Testis (tissue), 3 donors: ENCODE data around the gene NLRP3. TPM values are rescaled to one million over a fixed set of nuclear protein-coding genes. Genes with fewer than 3 reads are reported as not detected.

Source experiments
- DNase-seq: peaks from one replicate; pipeline ENCODE4 v3.0.0-alpha.2; 2019
- H3K27ac ChIP-seq, 2 donors: fragments of 200-600 bp; sonication (generic); one replicate each; pipeline ENCODE4 v1.5.1; 2019
- H3K27me3 ChIP-seq: fragments of 200-600 bp; sonication (generic); one replicate; pipeline ENCODE4 v1.5.1; 2019
- H3K36me3 ChIP-seq: fragments of 200-600 bp; sonication (generic); one replicate; pipeline ENCODE4 v1.5.1; 2017; ENCODE audit warnings: low read depth; ENCODE audit errors: missing control alignments
- H3K4me1 ChIP-seq: fragments of 200-600 bp; sonication (generic); one replicate; pipeline ENCODE4 v1.5.1; 2019
- H3K4me3 ChIP-seq, 2 donors: fragments of 200-600 bp; sonication (generic); one replicate each; pipeline ENCODE4 v1.5.1; 2017 to 2019
- H3K9me3 ChIP-seq: fragments of 200-600 bp; sonication (generic); one replicate; pipeline ENCODE4 v1.5.1; 2017
- CTCF ChIP-seq, 3 experiments: fragments of 450-650 bp in 2 of 3; fragments of 200-600 bp in 1 of 3; sonication (generic) in 1 of 3; IDR thresholded peaks; one replicate each; pipeline ENCODE4 v1.5.1; 2016 to 2019; ENCODE audit warnings: antibody characterized with exemption in 3 of 3, mild to moderate bottlenecking in 2 of 3, moderate library complexity in 1 of 3
- POLR2A ChIP-seq: fragments of 450-650 bp; IDR thresholded peaks from one replicate; pipeline ENCODE4 v1.6.1; 2017; ENCODE audit warnings: antibody characterized with exemption, mild to moderate bottlenecking, moderate library complexity
- WGBS, 2 donors: methylation state at CpG; one replicate each; pipeline ENCODE4 v1.1.5; 2018; 5-methylcytosine and 5-hydroxymethylcytosine counted together
- intact Hi-C: fragments of 100-400 bp; cut with DNase I; formaldehyde crosslinking; loops from one replicate; pipeline ENCODE4 v1.15.1; 2023; ENCODE audit warnings: low total_unique reads
- polyA plus RNA-seq: library from polyadenylated mRNA; stranded (reverse); fragments of 350-450 nt; fragmentation: Illumina TruSeq; extraction: RNeasy Lipid Tissue Mini Kit (QIAGEN cat#74804); gene quantifications from one replicate; pipeline ENCODE4 v1.2.3, GENCODE V29; 2014; ENCODE audit warnings: low read depth, low replicate concordance; ENCODE audit not compliant: insufficient read depth
- total RNA-seq, 2 donors: library from RNA; depleted of rRNA; stranded (reverse); fragments of >200 nt; gene quantifications; one replicate each; pipeline ENCODE4 v1.2.3, GENCODE V29; 2016

The NLRP3 gene
- total and polyA plus RNA-seq, 3 donors from 2014 or later: 0.31 to 1.4 (median 0.92) TPM

- H3K9me3 ChIP-seq: no peaks in the 10 kb centered on the region
- H3K27me3 ChIP-seq: no peaks in the 10 kb centered on the region
- WGBS, 2 donors: 88 to 96% methylated on average over 5 of the region's 5 CpGs
- no peak for TF ChIP-seq POLR2A
- no peak for TF ChIP-seq CTCF (IDR thresholded peaks at IDR 0.05)
- H3K36me3 ChIP-seq: no peaks in the 10 kb centered on the region
- H3K4me1 ChIP-seq: no peaks in the 10 kb centered on the region
- H3K4me3 ChIP-seq: no peak overlapping the region
- H3K27ac ChIP-seq: no peak overlapping the region
- DNase-seq: no peak
- intact Hi-C loops: no loop called here
These were observed 25.6 kb downstream of the NLRP3 start for GRCh38 chr1:247441606-247442005.

GRCh38 chr1:247442164-247442563 is 26.2 kb downstream of the NLRP3 start:
- TF ChIP-seq CTCF (IDR thresholded peaks at IDR 0.05) (no peak), POLR2A (no peak)
- no peaks in the 10 kb centered on the region for H3K4me1 ChIP-seq
- no peak overlapping the region for H3K4me3 ChIP-seq
- H3K36me3 ChIP-seq: no peaks in the 10 kb centered on the region
- H3K9me3 ChIP-seq: no peaks in the 10 kb centered on the region
- WGBS, 2 donors: 67 to 71% methylated on average over 4 of the region's 4 CpGs
- no peak for DNase-seq
- H3K27ac ChIP-seq: no peak overlapping the region
- intact Hi-C loops: no loop called here
- H3K27me3 ChIP-seq: no peaks in the 10 kb centered on the region

- intact Hi-C loops: no loop called here
- 62 to 68% methylated on average over 3 to 5 of the region's 5 CpGs for WGBS, 2 donors
- H3K4me1 ChIP-seq: no peaks in the 10 kb centered on the region
- DNase-seq: no peak
- H3K4me3 ChIP-seq: no peak overlapping the region
- TF ChIP-seq CTCF (IDR thresholded peaks at IDR 0.05) (no peak), POLR2A (no peak)
- H3K27me3 ChIP-seq: no peaks in the 10 kb centered on the region
- no peaks in the 10 kb centered on the region for H3K36me3 ChIP-seq
- H3K9me3 ChIP-seq: no peaks in the 10 kb centered on the region
- no peak overlapping the region for H3K27ac ChIP-seq
These were observed 27.7 kb downstream of the NLRP3 start for GRCh38 chr1:247443641-247444040.

DNA sequence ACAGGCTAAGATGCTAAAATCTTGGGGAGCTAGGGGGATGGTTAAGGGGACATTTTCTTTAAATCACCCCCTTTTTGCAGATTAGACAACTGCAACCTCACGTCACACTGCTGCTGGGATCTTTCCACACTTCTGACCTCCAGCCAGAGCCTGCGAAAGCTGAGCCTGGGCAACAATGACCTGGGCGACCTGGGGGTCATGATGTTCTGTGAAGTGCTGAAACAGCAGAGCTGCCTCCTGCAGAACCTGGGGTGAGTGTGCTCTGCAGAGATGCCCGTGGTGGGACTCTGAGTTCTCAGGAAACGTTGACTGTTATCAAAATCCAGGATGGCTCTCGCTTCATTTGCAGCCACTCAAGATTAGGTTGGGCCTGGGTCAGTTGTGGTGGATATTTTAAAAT is 28.6 kb downstream of the NLRP3 start:
- no peaks in the 10 kb centered on the region for H3K36me3 ChIP-seq
- TF ChIP-seq POLR2A (no peak), CTCF (IDR thresholded peaks at IDR 0.05) (no peak)
- intact Hi-C loops: no loop called here
- H3K27ac ChIP-seq: no peak overlapping the region
- no peaks in the 10 kb centered on the region for H3K9me3 ChIP-seq
- no peak overlapping the region for H3K4me3 ChIP-seq
- H3K27me3 ChIP-seq: no peaks in the 10 kb centered on the region
- 70 to 77% methylated on average over 6 of the region's 6 CpGs for WGBS, 2 donors
- no peaks in the 10 kb centered on the region for H3K4me1 ChIP-seq
- DNase-seq: no peak

- Histone ChIP-seq H3K9me3 (no peaks in the 10 kb centered on the region), H3K36me3 (no peaks in the 10 kb centered on the region), H3K27ac (no peak overlapping the region), H3K27me3 (no peaks in the 10 kb centered on the region), H3K4me3 (no peak overlapping the region), H3K4me1 (no peaks in the 10 kb centered on the region)
- peak; percentile 13 for DNase-seq
- intact Hi-C loops: no loop called here
- 78% methylated on average over 17 of the region's 17 CpGs for WGBS, 2 donors
- TF ChIP-seq POLR2A (no peak), CTCF (IDR thresholded peaks at IDR 0.05) (no peak)
These were observed 29.8 kb downstream of the NLRP3 start for GRCh38 chr1:247445526-247446356.
